Stimulated activated naive CD4-positive, alpha-beta T cell treated with Interleukin-2 at 50 U/mL for 16 hours (primary cell): ENCODE results near the gene TBC1D2B.
A peak's percentile ranks its signal among the peaks of the same experiment; 100 is the strongest.

Experiments used
- DNase-seq: peaks from one replicate; lab custom pipeline; 2025; lab: John Stamatoyannopoulos, UW

Gene TBC1D2B

DNA sequence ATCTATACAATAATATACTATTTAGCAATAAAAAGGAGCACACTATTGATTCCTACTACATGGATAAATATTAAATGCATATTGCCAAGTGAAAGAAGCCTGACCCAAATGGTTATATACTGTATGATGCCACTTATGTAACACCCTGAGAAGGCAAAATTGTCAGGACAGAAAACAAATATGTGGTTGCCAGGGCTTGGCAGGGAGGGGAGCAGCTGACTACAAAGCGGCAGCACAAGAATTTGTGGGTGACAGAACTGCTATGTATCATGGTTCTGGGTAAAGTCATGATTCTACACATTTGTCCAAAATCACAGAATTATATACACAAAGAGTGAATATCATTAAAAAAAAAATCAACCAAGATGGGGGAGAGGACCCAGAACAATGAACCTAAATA lies 22.5 kb downstream of the TBC1D2B start:
- DNase-seq, result no peak

DNA sequence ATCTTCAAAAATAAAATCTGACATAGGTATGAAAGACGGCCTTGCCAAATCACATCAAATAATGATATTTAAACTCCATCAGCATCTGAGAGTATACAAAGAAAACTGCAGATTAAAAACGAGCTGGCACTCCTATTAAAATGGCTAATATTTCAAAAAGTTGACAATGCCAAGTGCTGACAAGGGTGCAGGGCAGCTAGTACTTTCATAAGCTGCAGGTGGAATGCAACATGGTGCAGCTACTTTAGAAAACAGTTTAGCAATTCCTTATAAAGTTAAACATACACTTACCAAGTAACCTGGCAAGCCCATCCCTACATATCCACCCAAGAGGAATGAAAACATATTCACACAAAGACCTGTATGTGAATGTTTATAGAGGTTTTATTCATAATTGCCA lies 23.0 kb downstream of the TBC1D2B start:
- no peak for DNase-seq

DNA sequence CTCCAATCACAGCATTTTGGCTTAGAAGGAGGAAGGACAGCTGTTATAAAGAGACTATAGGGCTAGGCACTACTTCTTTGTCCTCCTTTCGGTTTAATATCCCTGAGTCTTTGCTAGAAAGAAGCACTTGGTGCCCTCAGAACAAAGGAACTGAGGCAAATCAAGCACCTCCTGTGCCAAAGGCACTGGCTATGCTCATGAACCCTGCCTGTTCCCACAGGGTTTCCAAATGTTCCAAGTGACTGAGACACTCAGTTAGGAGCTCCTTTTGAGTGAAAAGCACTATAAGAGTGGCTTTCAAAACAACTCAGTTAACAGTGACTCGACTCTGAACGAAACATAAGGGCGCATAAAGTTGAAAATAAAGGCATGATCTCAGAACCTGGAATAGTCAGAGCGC lies 25.0 kb downstream of the TBC1D2B start:
- no peak for DNase-seq

DNA sequence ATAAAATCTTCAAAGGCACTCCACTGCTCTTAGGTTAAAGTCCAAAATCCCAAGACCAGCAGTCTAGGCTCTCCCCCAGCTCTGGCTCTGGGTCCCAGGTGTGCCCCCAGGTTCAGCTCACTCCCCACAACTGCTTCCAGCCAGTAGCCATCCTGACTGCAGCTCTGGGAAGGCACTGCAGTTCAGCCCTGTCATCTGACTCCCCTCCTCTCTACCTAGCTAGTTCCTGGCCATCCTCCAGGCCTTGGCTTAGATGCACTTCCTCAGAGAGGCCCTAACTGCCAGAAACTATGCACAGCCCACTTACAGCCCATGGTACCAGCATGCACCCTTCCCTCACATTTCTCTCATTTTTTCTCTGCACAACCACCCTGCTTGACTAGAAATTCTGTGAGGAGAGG lies 25.5 kb downstream of the TBC1D2B start:
- no peak for DNase-seq

DNA sequence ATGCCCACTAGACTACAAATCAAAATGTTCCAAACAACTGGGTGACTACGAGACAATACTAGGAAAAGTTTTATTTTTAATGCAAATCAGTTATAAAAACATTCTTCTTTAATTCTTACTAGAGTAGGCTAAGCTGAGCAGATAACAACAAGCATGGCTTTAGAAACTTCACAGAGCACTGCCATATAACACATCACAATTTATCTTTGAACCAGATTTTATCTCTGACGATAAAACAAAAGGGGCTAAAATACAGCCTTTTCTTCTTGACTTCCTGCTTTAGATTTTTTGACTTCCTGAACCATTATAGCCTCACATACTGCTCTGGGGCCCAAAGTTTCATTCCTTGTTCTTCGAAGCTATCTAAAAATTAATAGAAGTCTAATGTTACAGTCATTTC lies 25.9 kb downstream of the TBC1D2B start:
- DNase-seq, result no peak

DNA sequence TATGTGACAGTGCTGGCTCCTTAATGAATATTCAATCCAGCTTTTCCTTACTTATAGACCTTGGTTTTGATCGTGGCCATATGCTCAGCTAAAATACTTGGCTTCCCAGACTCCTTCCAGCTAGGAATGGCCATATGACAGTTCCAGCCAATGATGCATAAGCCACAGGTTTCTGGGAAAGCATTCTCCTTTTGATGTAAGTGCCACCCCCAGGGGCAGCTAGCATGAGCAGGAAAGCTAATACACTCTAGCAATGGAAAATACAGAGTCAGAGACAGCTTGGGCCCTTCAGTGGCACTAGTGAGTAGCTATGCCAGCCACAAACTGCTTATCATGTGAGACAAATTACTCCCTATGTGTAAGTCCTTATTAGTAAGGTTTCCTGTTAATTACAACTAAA lies 26.7 kb downstream of the TBC1D2B start:
- peak; percentile 27 for DNase-seq

DNA sequence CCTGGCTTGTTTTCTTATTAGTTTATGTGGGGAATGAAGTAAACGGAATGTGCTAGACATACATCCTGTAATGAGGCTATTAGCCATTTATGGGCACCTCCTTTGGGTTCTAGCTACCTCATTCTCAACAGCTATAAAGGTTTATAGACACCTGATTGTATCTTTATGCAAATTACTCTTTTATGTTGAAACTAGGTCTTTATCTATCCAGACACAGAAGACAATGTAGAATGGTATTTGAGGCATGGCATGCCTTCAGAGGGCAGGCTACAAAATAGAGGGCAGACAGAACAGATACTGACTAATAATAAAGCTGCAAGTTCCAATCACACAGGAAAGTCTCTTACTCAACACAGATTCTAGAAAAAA lies 27.1 kb downstream of the TBC1D2B start:
- no peak for DNase-seq

DNA sequence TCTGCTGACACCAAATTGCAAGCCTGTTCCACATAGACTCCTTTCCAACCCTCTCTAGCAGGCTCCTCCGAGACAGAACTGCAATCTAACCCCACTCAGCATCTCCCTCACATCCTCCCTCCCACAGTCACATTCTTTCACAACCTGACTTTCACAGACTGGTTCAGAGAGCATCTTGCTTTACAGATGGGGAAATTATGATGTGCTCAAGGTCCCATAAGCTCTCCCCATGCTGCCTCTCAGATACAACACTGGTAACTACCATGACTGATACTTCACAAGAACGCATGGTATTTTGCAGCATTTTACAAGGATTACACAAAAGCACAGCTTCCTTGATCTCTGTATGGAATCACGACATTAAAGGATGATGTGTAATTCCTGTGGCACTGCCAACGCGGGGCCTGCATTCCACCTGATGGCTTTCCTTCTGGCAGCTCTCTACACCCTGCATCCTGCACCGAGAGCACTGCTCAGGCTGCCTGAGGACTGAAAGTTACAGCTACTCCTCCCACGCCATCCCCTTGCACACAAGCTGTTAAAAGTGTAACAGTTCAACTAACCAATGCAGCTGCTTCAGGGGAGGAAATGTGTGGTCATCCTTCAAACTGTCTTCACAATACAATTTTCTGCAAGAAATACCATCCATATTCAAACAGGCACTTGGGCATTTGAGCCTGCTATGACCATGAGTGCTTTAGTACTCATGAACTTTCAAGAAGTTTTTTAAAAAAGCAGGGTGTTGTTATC lies 27.6 kb downstream of the TBC1D2B start:
- DNase-seq, result peak; percentile 64

DNA sequence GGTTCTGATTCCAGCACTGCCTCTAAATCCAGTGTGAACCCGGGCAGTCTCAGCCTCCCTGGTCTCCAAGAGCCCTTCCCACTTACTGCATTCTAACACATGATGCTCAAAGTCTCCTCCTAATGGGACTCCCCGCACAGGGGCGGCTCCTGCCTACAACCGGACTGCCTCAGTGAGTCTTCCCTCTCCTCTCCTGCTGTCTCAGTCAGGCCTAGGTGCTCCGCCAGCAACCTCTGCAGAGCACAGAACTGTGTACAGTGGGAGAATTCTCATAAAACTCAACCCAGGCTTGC lies 28.9 kb downstream of the TBC1D2B start:
- DNase-seq, result no peak

DNA sequence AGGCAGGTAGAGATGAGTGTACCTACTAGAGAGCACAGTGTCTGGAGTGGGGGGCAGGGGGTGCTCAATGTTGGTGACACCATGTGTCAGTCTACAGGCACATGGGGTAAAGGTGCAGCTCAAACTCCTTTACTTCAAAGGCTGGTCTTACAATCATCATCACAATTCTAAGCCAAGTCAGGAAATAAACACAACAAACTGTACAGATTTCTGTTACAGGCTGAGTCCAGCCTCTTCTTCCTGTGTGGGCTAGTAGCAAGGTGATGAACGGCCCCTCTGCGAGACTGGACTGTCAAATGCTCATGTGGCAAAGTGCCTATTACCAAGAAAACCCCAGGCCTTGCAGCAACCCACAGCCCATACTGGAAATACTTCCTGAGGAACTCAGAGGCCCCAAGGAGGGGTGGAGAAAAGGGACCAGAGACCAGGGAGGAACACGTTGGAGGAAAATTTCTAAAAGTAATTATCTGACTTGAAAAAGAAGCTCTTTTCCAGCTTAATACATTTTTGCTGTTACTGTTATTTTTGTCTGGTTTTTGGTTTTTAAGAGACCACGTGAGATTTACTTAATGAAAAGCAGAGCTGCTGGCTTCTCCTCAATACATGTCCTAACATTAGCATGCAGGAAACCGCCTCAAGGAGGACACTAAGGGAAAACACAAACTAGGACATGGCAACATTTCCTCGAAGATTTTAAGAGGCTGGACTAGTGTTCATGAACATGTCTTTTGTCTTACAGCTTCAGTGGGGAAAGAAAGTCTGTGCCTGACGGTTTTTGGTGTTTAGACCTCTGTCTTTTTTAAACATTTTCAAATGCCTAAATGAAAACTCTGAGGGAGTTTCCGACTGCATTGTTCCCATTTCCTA lies 29.5 kb downstream of the TBC1D2B start:
- DNase-seq, result peak; percentile 10

DNA sequence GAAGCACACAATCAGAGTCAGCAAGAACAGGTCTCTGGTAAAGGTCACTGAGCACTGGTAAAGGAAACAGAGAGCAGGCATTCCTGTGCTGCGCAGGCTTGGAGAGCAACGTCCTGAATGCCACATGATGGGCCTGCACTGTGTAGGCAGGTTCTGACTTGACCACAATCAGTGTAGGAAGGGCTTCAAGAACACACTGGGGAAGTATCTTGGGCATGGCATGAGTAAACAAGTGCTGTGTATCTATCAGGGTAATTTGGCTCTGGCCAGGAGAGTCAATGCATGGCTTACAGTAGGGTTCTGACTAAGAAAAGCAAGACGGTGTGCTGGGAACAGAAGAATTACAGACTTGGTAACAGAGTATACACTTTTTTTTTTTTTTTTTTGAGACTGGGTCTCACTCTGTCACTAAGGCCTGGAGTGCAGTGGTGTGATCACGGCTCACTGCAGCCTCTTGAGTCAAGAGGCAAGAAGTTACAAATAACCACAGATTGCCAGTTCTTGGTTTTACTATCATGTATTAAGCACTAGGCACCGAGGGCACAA lies 30.6 kb downstream of the TBC1D2B start:
- DNase-seq, result peak; percentile 28

DNA sequence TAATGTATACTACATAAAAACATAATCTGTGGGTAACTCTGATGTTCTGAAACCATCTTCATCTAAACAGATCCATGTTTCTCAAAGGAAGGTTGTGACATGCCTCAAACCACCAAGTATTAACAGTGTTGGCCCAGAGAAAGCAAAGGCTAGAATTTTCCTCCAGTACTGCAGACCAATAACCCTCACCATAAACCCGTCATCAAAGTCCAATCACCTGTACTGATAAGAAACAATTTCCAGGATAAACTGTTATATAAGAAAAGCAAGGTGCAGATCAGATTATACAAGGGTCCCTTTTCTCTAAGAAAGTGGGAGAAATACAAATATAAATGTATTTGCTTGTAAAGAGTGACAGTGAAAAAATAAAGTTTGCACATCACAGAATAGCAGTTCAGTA lies 32.3 kb downstream of the TBC1D2B start:
- DNase-seq, result no peak

DNA sequence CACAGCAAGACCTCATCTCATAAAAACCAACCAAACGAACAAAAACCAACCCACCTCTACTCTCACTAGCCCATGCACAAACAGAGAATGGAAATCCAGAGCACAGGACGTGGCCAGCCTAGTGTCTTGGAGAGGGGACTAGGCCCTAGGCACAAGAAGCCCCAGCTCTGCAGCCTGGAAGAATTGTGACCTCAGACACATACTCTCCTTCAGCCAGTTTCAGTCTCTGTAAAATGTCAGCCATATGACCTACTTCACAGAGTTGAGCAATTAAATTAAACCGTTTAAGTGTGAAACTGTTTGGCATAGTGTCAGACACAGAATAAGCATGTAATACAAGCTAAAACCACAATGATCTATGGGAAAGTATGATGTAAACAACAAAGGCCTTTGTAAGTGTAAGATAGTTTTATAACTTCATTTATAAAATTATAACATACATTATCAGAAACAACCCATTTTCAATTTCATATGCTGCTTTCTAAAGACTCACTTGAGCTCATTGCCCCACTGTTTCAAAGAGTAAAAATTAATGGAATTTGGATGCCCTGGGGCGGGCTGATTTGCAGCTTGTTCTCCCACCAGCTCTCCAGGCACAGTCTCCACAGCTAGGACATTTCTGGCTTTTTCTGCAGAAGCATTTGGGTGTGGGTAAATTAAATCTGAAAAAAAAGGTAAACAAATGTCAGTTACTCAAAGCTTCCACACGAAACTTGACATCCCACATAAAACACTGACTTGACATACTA lies 32.9 kb downstream of the TBC1D2B start:
- no peak for DNase-seq

DNA sequence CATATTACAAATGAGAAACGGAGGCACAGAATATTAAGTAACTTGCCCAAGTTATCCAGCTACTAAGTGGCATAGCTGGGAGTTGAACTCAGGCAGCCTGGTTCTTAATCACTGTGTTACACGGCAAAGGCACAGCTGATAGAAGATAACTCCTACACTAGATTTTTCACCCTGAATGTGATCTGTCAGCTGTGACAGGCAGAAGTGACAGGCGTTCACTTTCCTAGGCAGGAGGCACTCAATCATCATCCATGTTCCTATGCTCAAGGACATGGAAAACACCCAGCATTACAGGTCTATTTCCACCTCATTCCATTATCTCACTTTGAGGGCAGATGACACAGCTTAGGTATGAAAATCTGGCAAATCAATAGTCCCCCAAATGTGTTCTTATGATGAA lies 35.6 kb downstream of the TBC1D2B start:
- no peak for DNase-seq

DNA sequence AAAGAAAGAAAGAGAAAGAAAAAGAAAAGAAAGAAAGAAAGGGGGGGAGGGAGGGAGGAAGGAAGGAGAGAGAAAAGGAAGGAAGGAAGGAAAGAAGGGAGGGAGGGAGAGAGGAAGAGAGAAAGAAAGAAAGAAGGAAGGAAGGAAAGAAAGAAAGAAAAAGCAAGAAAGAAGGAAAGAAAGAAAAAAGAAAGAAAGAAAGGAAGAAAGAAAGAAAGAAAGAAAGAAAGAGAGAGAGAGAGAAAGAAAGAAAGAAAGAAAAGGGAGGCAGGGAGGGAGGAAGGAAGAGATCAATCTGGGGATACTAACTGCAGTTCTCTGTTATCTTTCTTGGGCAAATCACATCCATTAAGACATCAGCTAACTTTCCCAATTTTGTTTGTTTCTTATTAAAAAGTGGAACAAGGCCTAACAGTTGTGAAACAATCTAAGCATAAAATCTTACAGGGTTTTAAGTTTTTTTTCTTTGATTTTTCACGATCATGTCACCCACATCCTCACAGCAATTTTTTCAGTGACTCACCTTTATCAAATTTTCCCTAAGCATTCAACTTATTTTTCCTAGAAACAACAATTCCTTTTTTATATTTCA lies 36.8 kb downstream of the TBC1D2B start:
- DNase-seq, result no peak

DNA sequence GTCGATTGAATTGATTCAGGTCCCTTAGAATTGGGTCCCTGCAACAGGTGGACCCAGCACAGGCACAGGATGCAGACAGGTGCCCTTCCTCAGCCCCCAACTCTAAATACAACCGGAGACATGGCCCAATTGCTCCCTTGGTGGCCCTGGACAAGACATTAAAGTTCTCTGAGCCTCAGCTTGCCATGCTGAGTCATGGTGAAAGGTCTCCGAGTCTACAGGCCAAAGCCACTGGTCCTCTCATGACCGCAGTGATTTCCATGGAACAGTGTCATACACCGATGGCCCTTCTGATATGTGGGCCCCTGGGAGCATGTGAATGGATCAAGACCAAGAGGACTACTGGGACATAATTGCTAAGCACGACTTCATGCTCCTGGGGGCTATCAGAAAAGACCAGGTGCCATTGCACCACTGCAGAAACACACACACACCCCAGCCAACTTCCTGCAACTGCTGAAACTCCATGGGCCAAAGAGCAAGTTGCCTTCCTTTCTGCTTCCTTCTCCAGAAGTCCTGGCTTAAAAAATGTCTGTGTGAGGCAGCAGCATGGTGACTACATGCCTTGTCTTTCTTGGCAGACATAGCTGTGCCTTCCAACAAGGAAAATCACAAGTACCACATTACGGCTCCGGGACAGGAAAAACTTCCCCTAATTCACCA lies 38.8 kb downstream of the TBC1D2B start:
- DNase-seq, result no peak

DNA sequence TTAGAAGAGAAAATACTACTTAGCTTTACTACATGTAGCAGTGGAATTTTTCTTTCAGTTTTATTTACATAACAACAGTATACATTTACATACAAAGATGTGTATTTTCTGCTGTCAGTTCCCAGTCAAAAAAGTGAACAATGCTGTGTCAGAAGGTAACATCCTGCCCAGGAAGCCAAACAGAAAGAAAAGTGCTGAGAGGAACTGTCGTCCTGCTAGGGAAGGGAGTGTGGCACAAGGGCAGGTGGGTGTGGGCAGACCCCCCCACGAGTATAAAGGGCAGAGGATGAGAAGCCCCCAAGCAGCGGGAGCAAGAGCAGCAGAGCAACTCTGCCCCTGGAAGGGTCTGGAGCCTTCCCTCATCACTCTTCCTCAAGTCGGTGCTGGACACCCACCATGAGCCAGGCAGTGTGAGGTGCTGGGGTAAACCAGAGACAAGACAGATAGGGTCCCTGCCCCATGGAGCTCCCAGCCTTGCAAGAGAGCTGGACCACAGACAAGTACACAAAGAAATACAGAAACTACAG lies 39.7 kb downstream of the TBC1D2B start:
- DNase-seq, result no peak

DNA sequence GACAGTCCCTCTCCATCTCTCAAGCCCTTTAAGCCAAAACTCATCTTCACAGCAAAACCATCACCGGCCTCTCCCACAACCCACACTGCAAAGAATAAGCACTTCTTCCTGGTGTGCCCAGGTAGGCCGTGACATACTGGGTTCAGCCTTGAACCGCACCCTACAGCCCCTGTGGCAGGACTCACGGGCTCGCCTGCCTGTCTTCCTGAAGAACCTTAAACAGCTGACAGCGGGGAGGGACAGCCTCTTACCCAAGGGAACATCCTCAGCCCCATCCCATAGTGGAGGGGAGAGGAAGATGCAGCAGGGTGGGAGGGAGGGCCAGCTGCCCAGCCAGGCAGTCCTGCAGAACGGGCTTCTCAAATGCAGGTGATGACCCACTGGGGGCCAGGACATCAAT lies 40.2 kb downstream of the TBC1D2B start:
- DNase-seq, result no peak

DNA sequence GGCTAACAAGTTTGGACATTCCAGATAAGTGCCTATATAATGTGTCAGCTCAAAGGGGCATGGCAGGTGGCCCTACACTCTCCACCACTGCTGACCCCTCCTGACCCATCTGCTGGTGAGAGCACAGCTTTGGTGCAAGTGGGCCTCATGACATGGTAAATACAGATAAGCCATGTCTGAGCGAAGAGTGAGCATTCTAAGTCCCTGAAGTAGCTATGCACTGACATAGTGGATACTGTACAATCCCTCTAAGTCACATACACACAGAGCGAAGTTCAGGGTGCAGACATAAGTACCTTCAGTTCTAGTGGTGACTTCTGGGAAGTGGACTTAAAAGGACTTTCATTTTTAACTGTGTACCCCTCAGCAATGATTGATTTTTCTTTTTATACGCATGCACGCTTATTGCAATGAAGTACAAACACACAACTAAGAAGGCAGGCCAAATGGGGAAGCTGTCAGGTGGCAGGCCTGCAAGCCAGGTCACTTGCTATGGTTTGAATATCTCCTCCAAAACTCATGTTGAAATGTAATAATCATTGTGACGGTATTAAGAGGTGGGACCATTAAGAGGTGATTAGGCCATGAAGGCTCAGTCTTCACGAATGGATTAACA lies 41.5 kb downstream of the TBC1D2B start:
- no peak for DNase-seq

DNA sequence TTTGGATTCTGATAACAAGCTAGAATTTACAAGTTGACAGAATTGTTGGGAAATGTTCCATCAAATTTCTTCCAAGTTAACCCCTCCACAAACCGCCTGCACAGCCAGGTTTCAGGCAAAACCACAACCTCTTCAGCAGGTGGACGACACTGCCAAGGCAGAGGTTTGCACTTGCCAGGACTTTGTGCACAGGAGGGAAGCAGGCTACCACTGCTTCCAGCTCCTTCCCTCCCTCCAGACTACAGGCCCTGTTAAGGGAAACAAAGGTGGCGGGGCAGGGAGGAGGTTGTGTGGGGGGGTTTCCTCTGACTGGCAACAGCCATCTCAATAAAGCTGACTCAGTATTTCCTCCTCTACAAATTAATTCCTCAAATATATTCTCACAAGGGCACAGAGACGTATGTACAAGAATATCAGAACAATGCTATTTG lies 42.2 kb downstream of the TBC1D2B start:
- peak; percentile 32 for DNase-seq
